HUES6 (cell line): Measurements from ENCODE around the gene UBN2.

ENCODE experiments used
- H3K27ac ChIP-seq: 2 replicates; pipeline ENCODE4 v1.7.0; 2013; ENCODE audit warnings: low read depth, mild to moderate bottlenecking, low read length, inconsistent platforms
- H3K27me3 ChIP-seq: 2 replicates; pipeline ENCODE4 v1.6.1; 2013; ENCODE audit warnings: low read length; ENCODE audit not compliant: control insufficient read depth, insufficient read depth
- H3K36me3 ChIP-seq: 2 replicates; pipeline ENCODE4 v1.6.1; 2013; ENCODE audit warnings: low read length; ENCODE audit not compliant: control insufficient read depth, insufficient read depth
- H3K4me1 ChIP-seq: 2 replicates; pipeline ENCODE4 v1.6.1; 2013; ENCODE audit warnings: low read length; ENCODE audit not compliant: control insufficient read depth, insufficient read depth
- H3K4me3 ChIP-seq: 2 replicates; pipeline ENCODE4 v1.5.1; 2013; ENCODE audit warnings: low read depth, low read length
- H3K9ac ChIP-seq: one replicate; pipeline ENCODE4 v1.6.1; 2013; ENCODE audit warnings: mild to moderate bottlenecking, low read length
- H3K9me3 ChIP-seq: 2 replicates; pipeline ENCODE4 v1.6.1; 2013; ENCODE audit warnings: low read depth, low read length; ENCODE audit not compliant: control insufficient read depth, insufficient read depth

Gene UBN2

GRCh38 chr7:139230774-139231512 lies at the start of gene UBN2:
Gene UBN2, plus strand, starts transcription at chr7:139231237. Its CDS starts 248 bp downstream, at chr7:139231485.
- peak within 1 kb of the TSS; percentile 98 for H3K4me3 ChIP-seq
- H3K36me3 ChIP-seq = no peaks in the 10 kb centered on the region
- H3K4me1 ChIP-seq = peaks cover 9% of the 10 kb centered on the region
- peak within 1 kb of the TSS; percentile 92 for H3K9ac ChIP-seq
- no peaks in the 10 kb centered on the region for H3K27me3 ChIP-seq
- peaks cover 3% of the 10 kb centered on the region; the same call in 1 of the 2 replicates for H3K9me3 ChIP-seq
- peak within 1 kb of the TSS; percentile 67; the same call in 1 of the 2 replicates for H3K27ac ChIP-seq

DNA sequence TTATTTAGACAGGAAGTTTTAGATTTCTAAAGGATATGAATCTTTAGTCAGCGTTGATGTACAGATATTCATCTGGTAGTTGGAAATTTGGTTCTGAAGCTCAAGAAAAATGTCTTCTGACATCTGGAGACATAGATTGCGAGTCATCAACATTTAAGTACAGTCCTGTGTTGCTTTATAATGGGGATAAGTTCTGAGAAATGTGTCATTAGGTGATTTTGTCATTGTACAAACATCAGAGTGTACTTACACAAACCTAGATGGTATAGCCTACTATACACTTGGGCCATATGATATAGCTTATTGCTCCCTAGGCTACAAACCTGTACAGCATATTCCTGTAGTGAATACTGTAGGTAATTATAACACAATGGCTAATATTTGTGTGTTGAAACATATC lies 49.6 kb upstream of the UBN2 start:
- H3K27ac ChIP-seq = peak overlapping the region; percentile 84; the same call in 1 of the 2 replicates

DNA sequence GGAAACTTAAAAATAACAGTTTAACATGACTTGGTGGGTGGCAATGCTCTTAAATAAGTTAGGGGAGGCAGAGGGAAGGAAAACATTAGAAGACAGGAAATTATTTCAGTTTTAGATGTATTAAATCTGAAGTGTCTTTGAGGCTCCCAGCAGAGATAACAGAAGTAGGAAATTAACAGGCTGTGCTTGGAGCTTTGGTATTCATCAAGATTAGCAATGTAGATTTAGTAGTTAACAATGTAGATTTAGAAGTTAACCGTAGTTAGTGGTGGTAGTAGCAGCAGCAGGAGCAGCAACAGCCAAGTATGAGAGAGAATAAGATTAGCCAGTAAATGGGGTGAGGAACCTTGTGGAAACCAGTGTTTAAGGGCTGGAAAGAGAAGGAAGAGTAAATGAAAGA lies 48.7 kb upstream of the UBN2 start:
- H3K9me3 ChIP-seq = no peaks in the 10 kb centered on the region
- peak overlapping the region; percentile 17; the same call in 1 of the 2 replicates for H3K4me3 ChIP-seq
- no peaks in the 10 kb centered on the region for H3K27me3 ChIP-seq
- peak overlapping the region; percentile 46 for H3K9ac ChIP-seq
- H3K27ac ChIP-seq = peak overlapping the region; percentile 84; the same call in 1 of the 2 replicates
- peaks cover 36% of the 10 kb centered on the region for H3K4me1 ChIP-seq
- H3K36me3 ChIP-seq = no peaks in the 10 kb centered on the region

More for the DNA sequence above, 49.6 kb upstream of the UBN2 start:
- Histone ChIP-seq H3K4me1 (peaks cover 36% of the 10 kb centered on the region), H3K27me3 (no peaks in the 10 kb centered on the region), H3K9me3 (no peaks in the 10 kb centered on the region), H3K4me3 (peak overlapping the region; percentile 17; the same call in 1 of the 2 replicates), H3K9ac (no peak overlapping the region), H3K36me3 (no peaks in the 10 kb centered on the region)

DNA sequence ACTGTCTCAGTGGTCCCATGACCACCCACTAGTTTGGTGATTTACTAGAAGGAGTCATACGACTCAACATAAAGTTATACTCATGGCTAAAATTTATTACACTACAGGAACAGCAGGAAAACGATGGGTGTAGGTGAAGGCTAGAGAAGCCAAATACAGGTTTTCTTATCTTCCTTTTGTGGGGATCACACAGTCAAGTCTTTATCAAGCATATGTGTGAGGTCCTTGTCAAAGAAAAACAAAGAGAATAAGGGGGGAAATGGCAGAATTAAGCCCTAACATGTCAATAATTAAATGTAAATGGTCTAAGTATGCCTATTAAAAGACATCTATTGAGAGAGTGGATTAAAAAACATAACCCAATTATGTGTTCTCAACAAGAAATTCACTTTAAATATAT lies 47.8 kb upstream of the UBN2 start:
- H3K27me3 ChIP-seq = no peaks in the 10 kb centered on the region
- peak overlapping the region; percentile 28; the same call in 1 of the 2 replicates for H3K4me3 ChIP-seq
- peaks cover 36% of the 10 kb centered on the region for H3K4me1 ChIP-seq
- no peaks in the 10 kb centered on the region for H3K9me3 ChIP-seq
- no peaks in the 10 kb centered on the region for H3K36me3 ChIP-seq
- H3K9ac ChIP-seq = peak overlapping the region; percentile 59
- H3K27ac ChIP-seq = peak overlapping the region; percentile 68; the same call in 1 of the 2 replicates

- peaks cover 36% of the 10 kb centered on the region for H3K4me1 ChIP-seq
- H3K27ac ChIP-seq = no peak overlapping the region
- H3K27me3 ChIP-seq = no peaks in the 10 kb centered on the region
- H3K36me3 ChIP-seq = no peaks in the 10 kb centered on the region
- H3K9ac ChIP-seq = no peak overlapping the region
- no peak overlapping the region for H3K4me3 ChIP-seq
- H3K9me3 ChIP-seq = no peaks in the 10 kb centered on the region
Observed at GRCh38 chr7:139183878-139184338, 47.1 kb upstream of the UBN2 start.

- H3K36me3 ChIP-seq = no peaks in the 10 kb centered on the region
- no peaks in the 10 kb centered on the region for H3K9me3 ChIP-seq
- H3K4me3 ChIP-seq = no peak overlapping the region
- H3K27me3 ChIP-seq = no peaks in the 10 kb centered on the region
- H3K27ac ChIP-seq = no peak overlapping the region
- no peak overlapping the region for H3K9ac ChIP-seq
- H3K4me1 ChIP-seq = peaks cover 31% of the 10 kb centered on the region
Observed at GRCh38 chr7:139186146-139186545, 44.9 kb upstream of the UBN2 start.

DNA sequence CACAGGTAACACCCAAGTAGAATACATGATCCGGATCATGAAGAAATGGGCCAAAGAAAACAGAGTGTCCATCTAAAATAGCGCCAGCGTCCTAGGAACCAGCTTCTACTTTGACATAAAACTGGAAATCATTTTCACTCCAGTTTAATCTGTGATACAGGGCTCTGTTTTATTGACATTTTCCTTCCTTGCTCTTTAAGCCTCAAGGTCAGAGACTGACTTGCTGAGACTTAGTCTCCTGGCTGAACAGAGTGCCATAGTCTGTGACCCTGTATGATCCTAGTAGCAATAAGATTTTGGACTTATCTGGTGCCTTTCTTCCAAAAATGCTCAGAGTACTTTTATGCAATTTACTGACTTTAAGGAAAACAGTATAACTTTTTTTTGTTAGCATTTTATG lies 41.7 kb upstream of the UBN2 start:
- peaks cover 2% of the 10 kb centered on the region; the same call in 1 of the 2 replicates for H3K36me3 ChIP-seq
- no peaks in the 10 kb centered on the region for H3K27me3 ChIP-seq
- no peaks in the 10 kb centered on the region for H3K9me3 ChIP-seq

DNA sequence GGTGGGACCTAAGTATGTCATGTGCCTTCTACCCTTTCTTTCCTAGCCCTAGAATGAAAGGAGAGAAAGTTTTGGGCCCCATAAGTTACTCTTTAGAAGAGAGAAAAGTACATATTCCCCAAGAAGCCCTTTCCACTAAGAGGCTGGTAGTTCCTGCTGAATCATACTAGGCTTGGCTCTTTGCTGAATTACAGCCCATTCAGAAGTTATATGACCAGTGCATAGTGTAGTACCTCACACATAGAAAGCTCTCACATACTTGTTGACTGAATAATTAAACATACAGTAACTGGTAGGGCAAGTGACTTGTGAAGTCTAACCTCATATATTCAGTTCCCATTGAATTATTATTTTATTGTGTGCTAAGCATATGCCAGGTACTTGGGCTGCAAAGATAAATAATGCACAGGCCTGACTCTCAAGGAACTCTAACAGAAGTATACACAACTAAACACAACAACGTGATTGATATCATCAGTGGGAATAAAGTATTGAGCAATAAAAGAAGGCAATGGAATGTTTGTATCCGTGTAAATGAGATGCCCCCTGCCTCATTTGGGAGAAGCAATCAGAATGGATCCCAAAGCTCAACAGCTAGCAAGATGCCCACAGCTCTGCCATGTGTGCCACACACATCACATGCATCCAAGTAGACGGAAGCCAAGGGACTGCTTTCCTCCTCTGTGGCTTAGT lies 38.9 kb upstream of the UBN2 start:
- Histone ChIP-seq H3K27me3 (no peaks in the 10 kb centered on the region), H3K4me3 (no peak overlapping the region), H3K9ac (no peak overlapping the region), H3K27ac (no peak overlapping the region), H3K36me3 (peaks cover 2% of the 10 kb centered on the region; the same call in 1 of the 2 replicates), H3K4me1 (no peaks in the 10 kb centered on the region), H3K9me3 (no peaks in the 10 kb centered on the region)

More for the DNA sequence above, 41.7 kb upstream of the UBN2 start:
- H3K4me3 ChIP-seq = no peak overlapping the region
- no peak overlapping the region for H3K27ac ChIP-seq
- H3K9ac ChIP-seq = no peak overlapping the region
- H3K4me1 ChIP-seq = 0 out of 2 replicates have a peak, but pooled peaks cover under 1% of the 10 kb centered on the region

DNA sequence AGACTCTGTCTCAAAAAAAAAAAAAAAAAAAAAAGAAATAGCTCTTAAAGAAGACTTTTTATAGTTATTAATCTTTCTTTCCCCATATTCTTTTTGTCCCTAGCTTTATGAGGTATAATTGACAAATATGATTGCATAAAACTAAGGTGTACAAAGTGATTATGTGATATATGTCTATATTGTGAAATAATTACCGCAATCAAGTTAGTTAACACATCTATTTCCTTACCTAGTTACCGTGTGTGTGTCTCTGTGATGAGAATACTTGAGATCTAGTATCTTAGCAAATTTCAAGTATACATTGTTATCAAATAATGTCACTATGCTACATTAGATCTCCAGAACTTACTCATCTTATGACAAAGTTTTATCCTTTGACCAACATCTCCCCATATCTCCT lies 30.7 kb upstream of the UBN2 start:
- Histone ChIP-seq H3K4me1 (no peaks in the 10 kb centered on the region), H3K9ac (no peak overlapping the region), H3K36me3 (no peaks in the 10 kb centered on the region), H3K27ac (no peak overlapping the region), H3K27me3 (no peaks in the 10 kb centered on the region), H3K4me3 (no peak overlapping the region), H3K9me3 (peaks cover 4% of the 10 kb centered on the region; the same call in 1 of the 2 replicates)

DNA sequence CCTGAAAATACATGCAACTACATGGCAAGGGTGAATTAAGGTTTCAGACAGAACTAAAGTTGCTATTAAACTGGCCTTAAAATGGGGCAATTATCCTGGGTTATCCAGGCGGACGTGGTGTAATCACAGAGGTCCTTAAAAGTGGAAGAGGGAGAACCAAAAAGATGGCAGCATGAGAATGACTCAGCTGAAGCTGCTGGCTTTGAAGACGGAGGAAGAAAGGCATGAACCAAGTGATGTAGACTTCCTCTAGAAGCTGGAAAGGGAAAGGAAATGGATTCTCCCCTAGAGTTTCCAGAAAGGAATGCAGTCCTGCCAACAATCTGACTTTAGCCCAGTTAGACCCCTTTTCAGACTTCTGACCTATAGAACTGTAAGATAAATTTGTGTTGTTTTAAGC lies 27.0 kb upstream of the UBN2 start:
- no peaks in the 10 kb centered on the region for H3K27me3 ChIP-seq
- H3K9ac ChIP-seq = no peak overlapping the region
- H3K4me1 ChIP-seq = no peaks in the 10 kb centered on the region
- H3K9me3 ChIP-seq = peaks cover 27% of the 10 kb centered on the region
- no peak overlapping the region for H3K4me3 ChIP-seq
- no peak overlapping the region for H3K27ac ChIP-seq
- H3K36me3 ChIP-seq = no peaks in the 10 kb centered on the region

- Histone ChIP-seq H3K36me3 (no peaks in the 10 kb centered on the region), H3K27ac (no peak overlapping the region), H3K27me3 (no peaks in the 10 kb centered on the region), H3K9ac (no peak overlapping the region), H3K4me1 (no peaks in the 10 kb centered on the region), H3K9me3 (peaks cover 27% of the 10 kb centered on the region), H3K4me3 (no peak overlapping the region)
Observed at GRCh38 chr7:139205843-139206242, 25.2 kb upstream of the UBN2 start.
